Coronary artery (tissue), 2 donors: ENCODE measurements around the gene RAD51C.
"Not testable (repeated sequence)": the region's sequence is repeated elsewhere in the genome, so short reads cannot be mapped to it uniquely, and the experiment has no call there.

Experiments
- DNase-seq: peaks from one replicate; pipeline ENCODE4 v3.0.0-alpha.2; 2017; ENCODE audit warnings: low spot score
- H3K27ac ChIP-seq, 2 donors: fragments of 200-600 bp; sonication (generic); one replicate each; pipeline ENCODE4 v1.5.1; 2016 to 2019
- H3K4me3 ChIP-seq: fragments of 200-600 bp; sonication (generic); 2 replicates; pipeline ENCODE4 v1.5.1; 2016; ENCODE audit warnings: mild to moderate bottlenecking, moderate library complexity
- CTCF ChIP-seq: fragments of 200-600 bp; sonication (generic); IDR thresholded peaks from one replicate; pipeline ENCODE4 v1.5.1; 2019; ENCODE audit warnings: antibody characterized with exemption

The RAD51C gene

GRCh38 chr17:58692239-58693055, at the start of gene RAD51C:
TSS of gene RAD51C (plus strand) at chr17:58692602. CDS start at chr17:58692644, 42 bp downstream.
- peak; percentile 81 for DNase-seq
- H3K4me3 ChIP-seq = peak within 1 kb of the TSS; percentile 77
- TF ChIP-seq CTCF = no peak
- H3K27ac ChIP-seq = peak within 1 kb of the TSS; percentile 83 to 85

DNA sequence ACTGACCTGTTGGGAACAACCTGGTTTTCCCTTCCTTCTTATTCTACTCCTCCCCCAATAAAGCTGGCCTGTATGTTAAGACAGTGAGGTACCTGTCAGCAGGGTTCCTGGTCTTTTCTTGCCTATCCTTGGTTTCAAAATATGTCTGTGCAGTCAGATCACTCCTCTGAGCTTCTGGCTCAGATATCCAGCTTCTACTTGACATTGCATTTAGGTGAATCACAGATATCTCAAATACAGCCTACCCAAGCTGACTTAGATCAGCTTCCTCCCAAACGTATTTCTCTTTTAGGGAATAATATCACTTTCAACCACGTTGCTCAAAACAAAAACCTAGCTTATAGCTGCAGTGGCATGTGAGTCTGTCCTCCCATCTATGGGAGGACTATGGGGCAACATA, 49.3 kb upstream of the RAD51C start:
- DNase-seq = no peak
- TF ChIP-seq CTCF = no peak
- Histone ChIP-seq H3K27ac (no peak overlapping the region), H3K4me3 (no peak overlapping the region)

DNA sequence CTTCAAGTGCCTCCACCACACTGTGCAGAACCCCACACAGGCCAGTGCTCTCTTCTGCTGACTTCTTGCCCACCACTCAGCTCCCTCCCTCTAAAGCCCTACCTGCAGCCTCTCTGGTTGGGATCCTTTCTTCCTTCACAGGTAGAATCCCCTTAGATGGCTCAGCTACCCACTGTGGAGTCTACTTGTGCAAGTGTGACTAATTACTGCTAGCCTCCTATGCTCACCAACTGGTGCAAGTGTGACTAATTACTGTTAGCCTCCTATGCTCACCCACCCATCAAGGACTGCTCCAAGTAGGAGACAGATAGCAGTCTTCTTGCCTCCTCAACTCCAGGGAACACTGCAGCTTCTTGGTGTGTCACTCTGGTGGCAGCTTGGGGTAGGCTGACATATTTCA, 44.2 kb upstream of the RAD51C start:
- DNase-seq = no peak
- Histone ChIP-seq H3K27ac (no peak overlapping the region), H3K4me3 (no peak overlapping the region)
- no peak for TF ChIP-seq CTCF

- DNase-seq = not testable (repeated sequence)
- Histone ChIP-seq H3K4me3 (peak overlapping the region; percentile 71), H3K27ac (peak overlapping the region; percentile 43 to 87)
These were observed 34.2 kb upstream of the RAD51C start for GRCh38 chr17:58657962-58658803.

- no peak for TF ChIP-seq CTCF
- H3K27ac ChIP-seq = peak overlapping the region; percentile 43 to 87
- peak; percentile 85 for DNase-seq
- peak overlapping the region; percentile 71 for H3K4me3 ChIP-seq
These were observed 33.3 kb upstream of the RAD51C start for GRCh38 chr17:58658804-58659713.

GRCh38 chr17:58659714-58660084, 32.7 kb upstream of the RAD51C start:
- Histone ChIP-seq H3K27ac (peak overlapping the region in 1 of 2 donors; percentile 43), H3K4me3 (peak overlapping the region; percentile 71)
- DNase-seq = not testable (repeated sequence)

DNA sequence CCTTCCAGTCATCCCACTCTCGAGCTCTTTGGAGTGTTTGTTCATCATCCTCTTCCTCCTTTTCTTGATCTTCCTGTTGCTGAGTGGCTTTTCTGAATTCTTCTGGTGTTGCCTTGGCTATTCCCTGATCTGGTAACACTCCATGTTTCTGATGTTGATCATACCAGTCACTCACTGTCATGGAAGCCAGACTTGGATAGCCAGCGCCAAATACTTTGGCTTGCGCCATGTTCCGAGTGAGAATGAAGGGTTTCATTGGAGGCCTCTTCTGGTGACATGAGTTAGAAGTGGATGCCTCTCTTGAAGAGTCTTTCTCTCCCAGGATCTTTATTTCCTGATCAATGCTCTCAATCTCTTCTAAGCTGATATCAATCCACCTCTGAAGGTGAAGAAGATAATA, 31.8 kb upstream of the RAD51C start:
- Histone ChIP-seq H3K27ac (no peak overlapping the region), H3K4me3 (no peak overlapping the region)
- no peak for DNase-seq
- TF ChIP-seq CTCF = no peak
